Mesendoderm (in vitro differentiated cells): ENCODE data around the gene EPB42. TPM values are rescaled to one million over a fixed set of nuclear protein-coding genes. Genes with fewer than 3 reads are reported as not detected.

Experiments used
- DNase-seq: peaks from one replicate; pipeline ENCODE4 v3.0.0; 2013
- H2AK5ac ChIP-seq: 2 replicates; pipeline ENCODE4 v1.6.1; 2013; ENCODE audit warnings: low read length, inconsistent platforms
- H2BK120ac ChIP-seq: 2 replicates; pipeline ENCODE4 v1.6.1; 2013; ENCODE audit warnings: low read depth, mild to moderate bottlenecking, low read length, moderate library complexity, mixed read lengths
- H2BK15ac ChIP-seq: replicated peaks from 2 replicates; pipeline ENCODE4 v1.6.1; 2013; ENCODE audit warnings: low read depth, mild to moderate bottlenecking, moderate library complexity
- H2BK5ac ChIP-seq: 2 replicates; pipeline ENCODE4 v1.6.1; 2013; ENCODE audit warnings: low read length, inconsistent platforms
- H3K18ac ChIP-seq: 2 replicates; pipeline ENCODE4 v1.6.1; 2013; ENCODE audit warnings: mild to moderate bottlenecking, low read length, mixed read lengths
- H3K23ac ChIP-seq: one replicate; pipeline ENCODE4 v1.6.1; 2013; ENCODE audit warnings: low read length
- H3K27ac ChIP-seq: 2 replicates; pipeline ENCODE4 v1.5.1; 2013; ENCODE audit warnings: low read depth, mild to moderate bottlenecking, inconsistent platforms, low read length, moderate library complexity
- H3K27me3 ChIP-seq: 2 replicates; pipeline ENCODE4 v1.6.1; 2013; ENCODE audit warnings: low read length, control low read depth, mild to moderate bottlenecking, inconsistent platforms; ENCODE audit not compliant: insufficient read depth, poor library complexity
- H3K36me3 ChIP-seq: 2 replicates; pipeline ENCODE4 v1.6.1; 2013; ENCODE audit warnings: low read length, inconsistent platforms; ENCODE audit not compliant: control insufficient read depth, insufficient read depth
- H3K4ac ChIP-seq: one replicate; pipeline ENCODE4 v1.6.1; 2013; ENCODE audit warnings: low read depth, mild to moderate bottlenecking, low read length, moderate library complexity
- H3K4me1 ChIP-seq: 2 replicates; pipeline ENCODE4 v1.6.1; 2013; ENCODE audit warnings: low read depth, low read length, inconsistent platforms; ENCODE audit not compliant: control insufficient read depth
- H3K4me2 ChIP-seq: 2 replicates; pipeline ENCODE4 v1.6.1; 2013; ENCODE audit warnings: low read length
- H3K4me3 ChIP-seq: 2 replicates; pipeline ENCODE4 v1.5.1; 2013; ENCODE audit warnings: mild to moderate bottlenecking, low read length
- H3K56ac ChIP-seq: one replicate; pipeline ENCODE4 v1.6.1; 2013; ENCODE audit warnings: low read length
- H3K79me1 ChIP-seq: 2 replicates; pipeline ENCODE4 v1.6.1; 2013; ENCODE audit warnings: low read length, inconsistent platforms
- H3K79me2 ChIP-seq: 2 replicates; pipeline ENCODE4 v1.6.1; 2013; ENCODE audit warnings: mild to moderate bottlenecking, low read length; ENCODE audit not compliant: control insufficient read depth, insufficient read depth
- H3K9ac ChIP-seq: 2 replicates; pipeline ENCODE4 v1.6.1; 2013; ENCODE audit warnings: low read length, inconsistent platforms
- H4K5ac ChIP-seq: one replicate; pipeline ENCODE4 v1.6.1; 2013; ENCODE audit warnings: low read length
- H4K8ac ChIP-seq: one replicate; pipeline ENCODE4 v1.6.1; 2013; ENCODE audit warnings: low read depth, mild to moderate bottlenecking, control low read depth, low read length, moderate library complexity
- WGBS: extraction: QIAGEN DNeasy Blood & Tissue Kit; methylation state at CpG from one replicate; pipeline ENCODE4 v1.1.7; 2013; ENCODE audit warnings: low lambda C conversion rate, missing lambda C conversion rate; ENCODE audit not compliant: insufficient coverage; ENCODE audit errors: extremely low coverage; 5-methylcytosine and 5-hydroxymethylcytosine counted together
- polyA plus RNA-seq, 2 experiments: library from polyadenylated mRNA; stranded (reverse); fragments of 200-250 nt; gene quantifications; one replicate each; pipeline ENCODE4 v1.2.3, GENCODE V29; 2013

The EPB42 gene
- not detected for polyA plus RNA-seq (2013, experiment 1 of 2)
- polyA plus RNA-seq (2013, experiment 2 of 2), result not detected

- H3K27me3 ChIP-seq, result no peaks in the 10 kb centered on the region
- H3K56ac ChIP-seq, result no peak within 1 kb of the TSS
- no peak within 1 kb of the TSS for H3K18ac ChIP-seq
- H3K23ac ChIP-seq, result no peak within 1 kb of the TSS
- no peak within 1 kb of the TSS for H3K4ac ChIP-seq
- no peak within 1 kb of the TSS for H2AK5ac ChIP-seq
- no peak within 1 kb of the TSS for H4K5ac ChIP-seq
- no peaks in the 10 kb centered on the region for H3K79me2 ChIP-seq
- 100% methylated on average over 1 of the region's 3 CpGs for WGBS
- no peak within 1 kb of the TSS for H2BK5ac ChIP-seq
- no peak within 1 kb of the TSS for H2BK120ac ChIP-seq
- H3K27ac ChIP-seq, result no peak within 1 kb of the TSS
- H3K79me1 ChIP-seq, result no peaks in the 10 kb centered on the region
- H3K4me1 ChIP-seq, result peaks cover 2% of the 10 kb centered on the region
- no peak within 1 kb of the TSS for H4K8ac ChIP-seq
- no peak within 1 kb of the TSS for H3K4me3 ChIP-seq
- no peaks in the 10 kb centered on the region for H3K36me3 ChIP-seq
- no peak for DNase-seq
- H3K9ac ChIP-seq, result no peak within 1 kb of the TSS
- H3K4me2 ChIP-seq, result no peak within 1 kb of the TSS
- H2BK15ac ChIP-seq, result no peak within 1 kb of the TSS
These were observed at the start of gene EPB42 for GRCh38 chr15:43220991-43221403. Gene EPB42 (minus strand): TSS chr15:43221018. CDS start chr15:43220825, 193 bp downstream.

DNA sequence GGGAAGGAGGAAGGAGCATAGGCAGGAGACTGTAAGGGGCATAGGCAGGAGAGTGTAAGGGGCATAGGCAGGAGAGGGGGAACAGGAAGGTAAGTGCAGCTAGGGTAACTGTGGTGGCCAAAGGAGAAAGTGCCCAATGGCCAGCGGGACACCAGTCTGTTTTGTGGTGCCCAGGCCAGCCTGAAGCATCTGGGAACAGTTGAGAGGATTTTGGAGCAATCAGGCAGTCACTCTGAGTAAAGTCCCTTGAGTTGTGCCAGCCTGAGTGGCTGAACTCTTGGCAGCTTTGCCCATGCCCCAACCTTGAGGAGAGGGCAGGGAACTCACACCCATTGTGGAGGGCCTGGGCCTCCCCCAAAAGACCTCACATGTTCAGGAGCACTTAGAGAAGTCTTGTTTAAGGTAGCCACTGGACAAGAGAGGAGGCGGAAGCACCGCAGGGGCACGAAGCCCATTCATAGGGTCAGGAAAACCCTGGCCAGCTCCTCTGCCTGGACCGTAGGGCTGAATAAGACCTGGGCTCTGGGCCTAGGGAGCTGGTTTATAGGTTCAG lies 49.4 kb upstream of the EPB42 start:
- no peak overlapping the region for H4K5ac ChIP-seq
- H2BK15ac ChIP-seq, result no peak overlapping the region
- no peak overlapping the region for H3K56ac ChIP-seq
- no peak for DNase-seq
- H2AK5ac ChIP-seq, result no peak overlapping the region
- no peaks in the 10 kb centered on the region for H3K4me1 ChIP-seq
- H2BK5ac ChIP-seq, result no peak overlapping the region
- H3K36me3 ChIP-seq, result no peaks in the 10 kb centered on the region
- H3K4me2 ChIP-seq, result no peak overlapping the region
- H3K4ac ChIP-seq, result no peak overlapping the region
- H3K4me3 ChIP-seq, result no peak overlapping the region
- no peak overlapping the region for H2BK120ac ChIP-seq
- H3K79me2 ChIP-seq, result no peaks in the 10 kb centered on the region
- no peak overlapping the region for H4K8ac ChIP-seq
- H3K18ac ChIP-seq, result no peak overlapping the region
- no peak overlapping the region for H3K27ac ChIP-seq
- WGBS, result no CpG with 5 or more reads among the region's 5 CpGs
- no peaks in the 10 kb centered on the region for H3K79me1 ChIP-seq
- no peak overlapping the region for H3K9ac ChIP-seq
- H3K23ac ChIP-seq, result no peak overlapping the region
- no peaks in the 10 kb centered on the region for H3K27me3 ChIP-seq

DNA sequence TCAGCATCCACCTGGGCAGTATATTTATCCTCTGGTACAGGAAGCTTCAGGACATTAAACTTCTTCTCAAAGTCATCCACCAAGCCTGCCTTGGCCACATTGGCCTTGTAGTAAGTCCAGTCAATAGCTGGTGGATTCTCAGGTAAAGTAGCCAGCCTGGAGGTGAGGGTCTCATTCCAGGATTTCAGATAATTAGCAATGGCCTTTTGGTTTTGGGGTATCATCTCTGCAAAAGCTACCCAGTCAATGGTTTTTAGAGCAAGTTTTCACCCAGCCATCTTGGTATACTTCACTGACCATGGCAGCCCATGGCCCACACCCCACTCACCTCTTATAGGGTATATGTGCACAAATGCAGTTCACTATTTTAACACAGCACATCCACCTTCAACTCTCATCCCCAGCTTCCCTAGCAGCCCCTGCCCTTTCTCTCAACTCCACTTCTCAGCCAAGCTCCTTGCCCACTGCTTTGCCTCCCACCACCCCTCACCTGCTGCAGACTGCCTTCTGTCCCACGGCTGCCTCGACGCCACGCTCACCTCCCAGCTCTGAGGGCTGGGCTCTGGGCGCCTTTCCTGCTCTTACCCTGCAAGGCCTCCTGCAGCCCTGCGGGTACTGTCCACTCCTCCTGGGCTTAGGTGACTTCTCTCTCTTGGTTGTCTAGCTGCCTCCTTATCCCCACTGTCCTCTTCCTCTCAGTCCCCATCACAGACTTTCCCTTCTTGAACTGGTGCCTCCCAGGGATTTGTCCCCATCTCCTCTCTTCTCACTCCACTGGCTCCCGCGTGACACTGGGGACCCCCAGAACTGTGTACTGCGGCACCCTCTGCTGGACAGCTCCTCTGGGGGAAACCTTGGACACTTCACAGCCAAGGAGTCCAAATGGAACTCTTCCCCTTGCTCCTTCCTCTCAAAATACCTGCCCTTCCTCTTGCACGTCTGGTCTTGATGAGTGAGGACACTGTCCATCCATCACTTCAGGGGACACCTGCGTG lies 47.6 kb upstream of the EPB42 start:
- H2BK15ac ChIP-seq, result no peak overlapping the region
- no peaks in the 10 kb centered on the region for H3K27me3 ChIP-seq
- WGBS, result no CpG with 5 or more reads among the region's 11 CpGs
- no peak overlapping the region for H3K4me3 ChIP-seq
- no peak overlapping the region for H4K8ac ChIP-seq
- H3K4ac ChIP-seq, result no peak overlapping the region
- no peaks in the 10 kb centered on the region for H3K36me3 ChIP-seq
- H3K79me2 ChIP-seq, result no peaks in the 10 kb centered on the region
- no peak overlapping the region for H2BK5ac ChIP-seq
- H3K56ac ChIP-seq, result no peak overlapping the region
- no peak overlapping the region for H3K4me2 ChIP-seq
- H3K27ac ChIP-seq, result no peak overlapping the region
- H2BK120ac ChIP-seq, result no peak overlapping the region
- no peaks in the 10 kb centered on the region for H3K4me1 ChIP-seq
- H3K23ac ChIP-seq, result no peak overlapping the region
- H3K18ac ChIP-seq, result no peak overlapping the region
- DNase-seq, result peak; percentile 42
- H4K5ac ChIP-seq, result no peak overlapping the region
- H3K9ac ChIP-seq, result no peak overlapping the region
- no peak overlapping the region for H2AK5ac ChIP-seq
- no peaks in the 10 kb centered on the region for H3K79me1 ChIP-seq

DNA sequence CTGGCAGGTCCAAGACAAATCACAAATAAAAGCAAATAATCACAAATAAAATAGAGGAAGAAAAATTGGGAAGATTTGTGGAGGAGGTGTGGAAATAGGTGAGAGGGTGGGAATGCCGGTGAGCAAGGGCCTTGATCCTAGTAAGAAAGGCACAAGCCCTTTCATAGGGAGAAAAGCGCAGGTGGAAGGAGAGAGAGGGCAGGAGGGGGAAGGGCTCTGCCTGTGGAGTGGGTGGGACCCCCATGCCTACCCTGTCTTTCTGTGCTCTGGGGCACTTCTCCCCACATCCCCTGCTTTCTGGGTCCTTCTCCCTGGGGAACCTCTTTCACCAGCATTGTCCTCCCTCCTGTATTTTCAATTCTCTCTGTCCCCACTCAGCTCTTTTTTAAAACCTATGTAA lies 46.6 kb upstream of the EPB42 start:
- Histone ChIP-seq H3K9ac (no peak overlapping the region), H3K4me2 (no peak overlapping the region), H3K79me2 (no peaks in the 10 kb centered on the region), H3K4me1 (no peaks in the 10 kb centered on the region), H4K8ac (no peak overlapping the region), H3K27me3 (no peaks in the 10 kb centered on the region), H4K5ac (no peak overlapping the region), H3K27ac (no peak overlapping the region), H2BK120ac (no peak overlapping the region), H2BK15ac (no peak overlapping the region), H3K4ac (no peak overlapping the region), H3K4me3 (no peak overlapping the region), H3K18ac (no peak overlapping the region), H2BK5ac (no peak overlapping the region), H3K79me1 (no peaks in the 10 kb centered on the region), H3K23ac (no peak overlapping the region), H3K36me3 (no peaks in the 10 kb centered on the region), H3K56ac (no peak overlapping the region), H2AK5ac (no peak overlapping the region)
- DNase-seq, result no peak
- WGBS, result no CpG with 5 or more reads among the region's 2 CpGs

DNA sequence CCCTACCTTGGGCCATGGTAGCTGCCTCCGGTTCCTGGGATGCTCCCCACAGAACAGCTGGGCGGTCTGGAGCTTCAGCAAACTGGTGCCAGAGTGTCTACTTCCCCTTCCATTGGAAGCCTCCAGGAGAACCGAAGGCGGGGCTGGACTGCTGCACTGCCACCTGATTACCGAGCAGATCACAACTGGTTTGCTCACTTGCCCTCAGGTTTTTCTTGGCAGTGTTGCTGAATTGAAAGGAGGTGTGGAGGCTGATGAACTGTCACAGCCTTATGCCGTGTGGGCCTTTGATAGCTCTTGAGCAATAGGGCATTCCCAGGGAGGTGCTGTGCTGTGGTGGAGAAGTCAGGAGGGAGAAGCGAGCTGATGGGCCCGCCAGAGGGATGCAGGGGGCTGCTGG lies 46.0 kb upstream of the EPB42 start, which contains the start of gene TGM5:
TGM5 (minus strand) TSS at position 95 of the 400 bp plus-strand sequence; CDS start at position 16, 79 bp downstream.
- Histone ChIP-seq H4K8ac (no peak within 1 kb of the TSS), H3K9ac (no peak within 1 kb of the TSS), H3K4ac (no peak within 1 kb of the TSS), H3K4me1 (no peaks in the 10 kb centered on the region), H3K79me1 (no peaks in the 10 kb centered on the region), H3K4me3 (no peak within 1 kb of the TSS), H3K36me3 (no peaks in the 10 kb centered on the region), H2BK120ac (no peak within 1 kb of the TSS), H3K27me3 (no peaks in the 10 kb centered on the region), H4K5ac (no peak within 1 kb of the TSS), H2BK15ac (no peak within 1 kb of the TSS), H3K18ac (no peak within 1 kb of the TSS), H3K4me2 (no peak within 1 kb of the TSS), H3K79me2 (no peaks in the 10 kb centered on the region), H3K27ac (no peak within 1 kb of the TSS), H2AK5ac (no peak within 1 kb of the TSS), H2BK5ac (no peak within 1 kb of the TSS), H3K56ac (no peak within 1 kb of the TSS), H3K23ac (no peak within 1 kb of the TSS)
- DNase-seq, result no peak
- whole genome bisulfite sequencing, result no CpG with 5 or more reads among the region's 8 CpGs
